ENCODE measurements around the gene TIMM50. TPM values are rescaled to one million over a fixed set of nuclear protein-coding genes. Genes with fewer than 3 reads are reported as not detected.
A peak's percentile ranks its signal among the peaks of the same experiment; 100 is the strongest.

The TIMM50 gene
- polyA plus RNA-seq, 1 donor from 2014 or later, result 66.2 TPM

DNA sequence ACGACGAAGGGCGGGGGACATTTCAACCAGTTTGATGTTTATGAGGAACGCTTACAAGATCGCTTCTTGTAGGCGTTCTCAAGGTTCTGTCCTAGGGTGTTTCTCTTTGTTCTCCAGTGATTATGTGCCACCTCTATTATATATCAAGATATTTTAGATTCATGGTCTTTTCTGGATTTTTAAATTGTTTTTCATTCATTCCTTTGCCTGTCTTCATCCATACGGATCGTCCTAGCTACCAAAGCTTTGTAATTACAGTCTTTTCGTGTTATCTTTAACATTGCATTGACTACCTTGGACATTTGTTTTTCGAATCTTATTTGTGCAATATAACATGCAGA, 59.7 kb downstream of the TIMM50 start:
- Histone ChIP-seq H3K27ac (ENCODE audit: low read length) (peak overlapping the region; percentile 96), H3K9me2 (ENCODE audit: insufficient read depth, low read length) (no peaks in the 10 kb centered on the region), H3K27me3 (ENCODE audit: insufficient read depth, low read depth, low read length) (no peaks in the 10 kb centered on the region), H2AFZ (ENCODE audit: low read depth, low read length) (peak overlapping the region; percentile 43), H3K79me2 (replicated peaks; ENCODE audit: insufficient read depth, low read length) (peaks cover 18% of the 10 kb centered on the region), H3K4me3 (ENCODE audit: low read length) (peak overlapping the region; percentile 73), H3K4me2 (ENCODE audit: low read length) (peak overlapping the region; percentile 41), H3K9ac (ENCODE audit: low read length) (peak overlapping the region; percentile 97), H3F3A (ENCODE audit: insufficient read depth, low read length, poor library complexity, severe bottlenecking) (no peaks in the 10 kb centered on the region), H4K20me1 (ENCODE audit: insufficient read depth) (no peaks in the 10 kb centered on the region), H3K36me3 (ENCODE audit: insufficient read depth, low read length) (no peaks in the 10 kb centered on the region), H3K9me3 (ENCODE audit: low read length) (no peaks in the 10 kb centered on the region)
- TF ChIP-seq, protein P1, sequence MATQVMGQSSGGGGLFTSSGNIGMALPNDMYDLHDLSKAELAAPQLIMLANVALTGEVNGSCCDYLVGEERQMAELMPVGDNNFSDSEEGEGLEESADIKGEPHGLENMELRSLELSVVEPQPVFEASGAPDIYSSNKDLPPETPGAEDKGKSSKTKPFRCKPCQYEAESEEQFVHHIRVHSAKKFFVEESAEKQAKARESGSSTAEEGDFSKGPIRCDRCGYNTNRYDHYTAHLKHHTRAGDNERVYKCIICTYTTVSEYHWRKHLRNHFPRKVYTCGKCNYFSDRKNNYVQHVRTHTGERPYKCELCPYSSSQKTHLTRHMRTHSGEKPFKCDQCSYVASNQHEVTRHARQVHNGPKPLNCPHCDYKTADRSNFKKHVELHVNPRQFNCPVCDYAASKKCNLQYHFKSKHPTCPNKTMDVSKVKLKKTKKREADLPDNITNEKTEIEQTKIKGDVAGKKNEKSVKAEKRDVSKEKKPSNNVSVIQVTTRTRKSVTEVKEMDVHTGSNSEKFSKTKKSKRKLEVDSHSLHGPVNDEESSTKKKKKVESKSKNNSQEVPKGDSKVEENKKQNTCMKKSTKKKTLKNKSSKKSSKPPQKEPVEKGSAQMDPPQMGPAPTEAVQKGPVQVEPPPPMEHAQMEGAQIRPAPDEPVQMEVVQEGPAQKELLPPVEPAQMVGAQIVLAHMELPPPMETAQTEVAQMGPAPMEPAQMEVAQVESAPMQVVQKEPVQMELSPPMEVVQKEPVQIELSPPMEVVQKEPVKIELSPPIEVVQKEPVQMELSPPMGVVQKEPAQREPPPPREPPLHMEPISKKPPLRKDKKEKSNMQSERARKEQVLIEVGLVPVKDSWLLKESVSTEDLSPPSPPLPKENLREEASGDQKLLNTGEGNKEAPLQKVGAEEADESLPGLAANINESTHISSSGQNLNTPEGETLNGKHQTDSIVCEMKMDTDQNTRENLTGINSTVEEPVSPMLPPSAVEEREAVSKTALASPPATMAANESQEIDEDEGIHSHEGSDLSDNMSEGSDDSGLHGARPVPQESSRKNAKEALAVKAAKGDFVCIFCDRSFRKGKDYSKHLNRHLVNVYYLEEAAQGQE (IDR thresholded peaks at IDR 0.05; ENCODE audit: borderline replicate concordance), result no peak
- no peak for TF ChIP-seq MXI1 (conservative IDR thresholded peaks at IDR 0.05; ENCODE audit: poor library complexity, severe bottlenecking)
- TF ChIP-seq EP300 (conservative IDR thresholded peaks at IDR 0.05; ENCODE audit: poor library complexity, severe bottlenecking), result no peak
- no peak for TF ChIP-seq POLR2AphosphoS5 (IDR thresholded peaks at IDR 0.05)

Other genes with a start within 250 kb of the TIMM50 start
- gene IFNL3, start 235.8 kb upstream of the TIMM50 start, polyA plus RNA-seq, result not detected in 2 replicates
- gene IFNL4, start 232.0 kb upstream of the TIMM50 start, polyA plus RNA-seq, result not detected in 2 replicates
- gene IFNL2, start 212.4 kb upstream of the TIMM50 start, polyA plus RNA-seq, result not detected in 2 replicates
- gene IFNL1, start 184.4 kb upstream of the TIMM50 start, polyA plus RNA-seq, result not detected in 2 replicates
- gene LRFN1, start 160.0 kb upstream of the TIMM50 start, polyA plus RNA-seq, result 1.9 and 2.2 TPM in 2 replicates
- 0.35 TPM in 1 of 2 replicates, not detected in the other for gene GMFG, start 144.8 kb upstream of the TIMM50 start, polyA plus RNA-seq
- 17.9 and 19.3 TPM in 2 replicates for gene SAMD4B, start 138.4 kb upstream of the TIMM50 start, polyA plus RNA-seq
- 37.3 and 67.2 TPM in 2 replicates for gene PAF1, start 89.7 kb upstream of the TIMM50 start, polyA plus RNA-seq
- gene MED29, start 89.5 kb upstream of the TIMM50 start, polyA plus RNA-seq, result 39.5 and 52.1 TPM in 2 replicates
- 0.34 TPM in 1 of 2 replicates, not detected in the other for gene ZFP36, start 74.0 kb upstream of the TIMM50 start, polyA plus RNA-seq
- 14.3 and 23.2 TPM in 2 replicates for gene PLEKHG2, start 68.2 kb upstream of the TIMM50 start, polyA plus RNA-seq
- 22.6 and 31.0 TPM in 2 replicates for gene RPS16, start 44.9 kb upstream of the TIMM50 start, polyA plus RNA-seq
- 90.7 and 92.5 TPM in 2 replicates for gene SUPT5H, start 35.3 kb upstream of the TIMM50 start, polyA plus RNA-seq
- gene DLL3, start 18.1 kb downstream of the TIMM50 start, polyA plus RNA-seq, result 34.4 and 35.5 TPM in 2 replicates
- 1.3 TPM in 1 of 2 replicates, not detected in the other for gene SELENOV, start 34.3 kb downstream of the TIMM50 start, polyA plus RNA-seq
- gene EID2B, start 52.0 kb downstream of the TIMM50 start, polyA plus RNA-seq, result 32.6 and 36.5 TPM in 2 replicates
- 45.4 and 47.4 TPM in 2 replicates for gene EID2, start 59.3 kb downstream of the TIMM50 start, polyA plus RNA-seq
- gene LGALS13, start 121.7 kb downstream of the TIMM50 start, polyA plus RNA-seq, result not detected in 2 replicates
- not detected in 2 replicates for gene LGALS16, start 175.1 kb downstream of the TIMM50 start, polyA plus RNA-seq
- gene LGALS14, start 223.6 kb downstream of the TIMM50 start, polyA plus RNA-seq, result 0.53 and 4.4 TPM in 2 replicates

All from neural cell (in vitro differentiated cells).